Lower lobe of right lung (tissue), 2 donors: ENCODE results near the gene LHFPL3. TPM values are rescaled to one million over a fixed set of nuclear protein-coding genes. Genes with fewer than 3 reads are reported as not detected.

Experiments used
- ATAC-seq, 2 donors: fragments of 200-7000 bp; cut with Tn5 transposase; one replicate each; pipeline ENCODE4 v1.9.1; 2020 to 2022; ENCODE audit warnings: mild to moderate bottlenecking in 2 of 2, moderate library complexity in 2 of 2
- DNase-seq: peaks from one replicate; pipeline ENCODE4 v3.0.0-alpha.2; 2020
- H3K27ac ChIP-seq: fragments of 200-600 bp; one replicate; pipeline ENCODE4 v1.8.0; 2022
- H3K27me3 ChIP-seq: fragments of 200-600 bp; one replicate; pipeline ENCODE4 v1.8.0; 2022; ENCODE audit warnings: low read depth
- H3K36me3 ChIP-seq: fragments of 200-600 bp; one replicate; pipeline ENCODE4 v1.8.0; 2022; ENCODE audit warnings: mild to moderate bottlenecking
- H3K4me1 ChIP-seq: fragments of 200-600 bp; one replicate; pipeline ENCODE4 v1.8.0; 2022
- H3K4me3 ChIP-seq: fragments of 200-600 bp; one replicate; pipeline ENCODE4 v1.8.0; 2022; ENCODE audit warnings: mild to moderate bottlenecking
- H3K9me3 ChIP-seq: fragments of 200-600 bp; one replicate; pipeline ENCODE4 v1.8.0; 2022
- intact Hi-C: fragments of 100-400 bp; cut with DNase I; formaldehyde crosslinking; loops from one replicate; pipeline ENCODE4 v1.11.0; 2022
- total RNA-seq: library from RNA; stranded (reverse); fragmentation: NEBNext Ultra II Directional; extraction: Animal tissue kit (Norgen Biotek cat#: 25700); gene quantifications from one replicate; pipeline ENCODE4 v1.2.1, GENCODE V29; 2021
- TF ChIP-seq, protein P1 (sequence below): fragments of 200-600 bp; IDR thresholded peaks from one replicate; pipeline ENCODE4 v1.8.0; 2022; ENCODE audit warnings: antibody characterized with exemption, mild to moderate bottlenecking
- donor health status: DM: no; HTN: yes; CAD: no; lungs with severe emphysema.

The LHFPL3 gene
- total RNA-seq, 1 donor from 2014 or later = not detected

DNA sequence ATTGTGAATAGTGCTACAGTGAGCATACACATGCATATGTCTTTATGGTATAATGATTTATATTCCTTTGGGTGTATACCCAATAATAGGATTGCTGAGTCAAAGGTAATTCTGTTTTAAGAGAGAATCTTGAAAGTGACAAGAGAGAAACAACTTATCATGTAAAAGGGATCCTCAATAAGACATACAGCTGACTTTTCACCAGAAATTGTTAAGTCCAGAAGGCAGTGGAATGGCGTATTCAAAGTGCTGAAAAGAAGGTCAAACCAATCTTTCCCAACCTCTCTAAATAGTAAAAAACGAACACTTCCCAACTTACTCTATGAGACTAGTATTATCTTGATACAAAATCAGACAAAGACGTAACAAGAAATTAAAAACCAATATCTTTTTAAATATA is 59.8 kb downstream of the LHFPL3 start:
- DNase-seq = no peak
- H3K4me1 ChIP-seq = no peaks in the 10 kb centered on the region
- intact Hi-C loops = no loop called here
- ATAC-seq = no peak
- no peak overlapping the region for H3K27ac ChIP-seq
- no peak overlapping the region for H3K4me3 ChIP-seq
- H3K9me3 ChIP-seq = peaks cover 10% of the 10 kb centered on the region
- no peaks in the 10 kb centered on the region for H3K36me3 ChIP-seq
- TF ChIP-seq, protein P1, sequence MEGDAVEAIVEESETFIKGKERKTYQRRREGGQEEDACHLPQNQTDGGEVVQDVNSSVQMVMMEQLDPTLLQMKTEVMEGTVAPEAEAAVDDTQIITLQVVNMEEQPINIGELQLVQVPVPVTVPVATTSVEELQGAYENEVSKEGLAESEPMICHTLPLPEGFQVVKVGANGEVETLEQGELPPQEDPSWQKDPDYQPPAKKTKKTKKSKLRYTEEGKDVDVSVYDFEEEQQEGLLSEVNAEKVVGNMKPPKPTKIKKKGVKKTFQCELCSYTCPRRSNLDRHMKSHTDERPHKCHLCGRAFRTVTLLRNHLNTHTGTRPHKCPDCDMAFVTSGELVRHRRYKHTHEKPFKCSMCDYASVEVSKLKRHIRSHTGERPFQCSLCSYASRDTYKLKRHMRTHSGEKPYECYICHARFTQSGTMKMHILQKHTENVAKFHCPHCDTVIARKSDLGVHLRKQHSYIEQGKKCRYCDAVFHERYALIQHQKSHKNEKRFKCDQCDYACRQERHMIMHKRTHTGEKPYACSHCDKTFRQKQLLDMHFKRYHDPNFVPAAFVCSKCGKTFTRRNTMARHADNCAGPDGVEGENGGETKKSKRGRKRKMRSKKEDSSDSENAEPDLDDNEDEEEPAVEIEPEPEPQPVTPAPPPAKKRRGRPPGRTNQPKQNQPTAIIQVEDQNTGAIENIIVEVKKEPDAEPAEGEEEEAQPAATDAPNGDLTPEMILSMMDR = no peak
- H3K27me3 ChIP-seq = no peaks in the 10 kb centered on the region

DNA sequence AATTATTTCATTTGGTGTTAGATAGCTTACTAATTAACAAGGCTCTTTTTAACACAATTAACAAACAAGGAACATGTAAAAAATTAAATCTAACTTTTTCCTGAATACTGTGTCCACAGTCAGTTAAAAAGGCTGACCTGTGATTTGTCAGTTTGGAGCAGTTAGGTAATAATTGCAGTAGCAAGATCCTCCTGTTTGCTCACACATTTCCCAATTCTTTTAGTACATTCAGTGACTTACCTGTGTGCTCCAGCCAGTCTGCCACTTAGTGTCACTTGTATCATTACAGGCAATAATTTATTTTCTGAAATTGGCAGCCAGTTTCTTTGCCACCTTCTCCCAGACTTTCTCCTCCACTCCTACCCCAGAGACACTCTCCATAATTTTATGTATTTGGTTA is 66.8 kb downstream of the LHFPL3 start:
- intact Hi-C loops = no loop called here

GRCh38 chr7:104397442-104397841 is 69.0 kb downstream of the LHFPL3 start:
- ATAC-seq (no peak), DNase-seq (no peak)
- Histone ChIP-seq H3K36me3 (no peaks in the 10 kb centered on the region), H3K27me3 (no peaks in the 10 kb centered on the region), H3K4me1 (no peaks in the 10 kb centered on the region), H3K27ac (no peak overlapping the region), H3K4me3 (no peak overlapping the region), H3K9me3 (no peaks in the 10 kb centered on the region)
- TF ChIP-seq, protein P1 = no peak
- intact Hi-C loops = no loop called here

More for the DNA sequence above, 66.8 kb downstream of the LHFPL3 start:
- no peak for DNase-seq
- TF ChIP-seq, protein P1 = no peak
- H3K4me1 ChIP-seq = no peaks in the 10 kb centered on the region
- no peaks in the 10 kb centered on the region for H3K36me3 ChIP-seq
- no peaks in the 10 kb centered on the region for H3K27me3 ChIP-seq
- H3K4me3 ChIP-seq = no peak overlapping the region
- H3K27ac ChIP-seq = no peak overlapping the region
- H3K9me3 ChIP-seq = no peaks in the 10 kb centered on the region
- no peak for ATAC-seq

DNA sequence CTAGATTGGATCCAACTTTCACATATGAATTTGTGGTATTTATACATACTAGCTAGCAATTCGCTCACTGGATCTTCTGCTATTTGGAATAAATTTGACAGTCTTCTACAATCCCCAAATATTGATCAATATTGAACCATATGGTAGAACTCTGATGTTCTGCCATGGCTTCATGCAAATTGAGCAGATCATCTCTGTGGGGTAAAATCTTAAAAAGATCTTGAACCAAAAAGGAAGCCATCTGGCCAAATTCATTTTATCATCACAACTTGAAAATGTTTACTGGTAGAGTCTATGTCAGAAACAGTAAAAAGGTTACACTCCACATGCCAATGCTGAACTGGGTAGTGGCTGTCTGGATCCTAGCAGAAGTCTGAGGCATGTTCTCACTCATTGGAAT is 80.0 kb downstream of the LHFPL3 start:
- Histone ChIP-seq H3K9me3 (no peaks in the 10 kb centered on the region), H3K4me1 (no peaks in the 10 kb centered on the region), H3K36me3 (no peaks in the 10 kb centered on the region), H3K4me3 (no peak overlapping the region), H3K27me3 (no peaks in the 10 kb centered on the region), H3K27ac (no peak overlapping the region)
- DNase-seq = no peak
- TF ChIP-seq, protein P1 = no peak
- intact Hi-C loops = no loop called here
- ATAC-seq = no peak

DNA sequence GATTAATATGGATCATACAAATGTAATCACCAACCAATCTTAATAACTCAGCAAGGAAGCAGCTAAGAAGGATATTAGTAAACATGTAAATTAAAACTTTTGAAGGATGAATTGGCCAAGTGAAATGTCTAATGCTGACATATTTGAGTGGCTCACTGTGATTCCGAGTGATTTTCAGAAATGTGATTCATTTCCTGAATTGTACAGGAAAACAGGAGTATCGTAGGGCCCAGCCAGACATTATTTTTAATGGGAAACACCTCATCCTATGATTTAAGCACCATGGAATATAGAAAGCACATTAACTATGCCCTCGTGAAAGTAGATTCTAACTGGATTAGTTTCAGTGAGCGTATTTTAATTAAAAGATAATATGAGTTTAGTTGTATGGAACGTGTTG is 82.3 kb downstream of the LHFPL3 start:
- Histone ChIP-seq H3K27ac (no peak overlapping the region), H3K27me3 (no peaks in the 10 kb centered on the region), H3K9me3 (no peaks in the 10 kb centered on the region), H3K4me3 (no peak overlapping the region), H3K36me3 (no peaks in the 10 kb centered on the region), H3K4me1 (no peaks in the 10 kb centered on the region)
- ATAC-seq (no peak), DNase-seq (no peak)
- intact Hi-C loops = no loop called here
- TF ChIP-seq, protein P1 = no peak

GRCh38 chr7:104412911-104413310 is 84.5 kb downstream of the LHFPL3 start:
- H3K27ac ChIP-seq = no peak overlapping the region
- H3K9me3 ChIP-seq = no peaks in the 10 kb centered on the region
- no peaks in the 10 kb centered on the region for H3K36me3 ChIP-seq
- H3K4me1 ChIP-seq = no peaks in the 10 kb centered on the region
- intact Hi-C loops = no loop called here
- no peaks in the 10 kb centered on the region for H3K27me3 ChIP-seq
- ATAC-seq (no peak), DNase-seq (no peak)
- TF ChIP-seq, protein P1 = no peak
- no peak overlapping the region for H3K4me3 ChIP-seq
